ENCODE results near the gene NANOS2. TPM values are rescaled to one million over a fixed set of nuclear protein-coding genes. Genes with fewer than 3 reads are reported as not detected.

The NANOS2 gene
- total and polyA plus RNA-seq, 8 donors: not detected

DNA sequence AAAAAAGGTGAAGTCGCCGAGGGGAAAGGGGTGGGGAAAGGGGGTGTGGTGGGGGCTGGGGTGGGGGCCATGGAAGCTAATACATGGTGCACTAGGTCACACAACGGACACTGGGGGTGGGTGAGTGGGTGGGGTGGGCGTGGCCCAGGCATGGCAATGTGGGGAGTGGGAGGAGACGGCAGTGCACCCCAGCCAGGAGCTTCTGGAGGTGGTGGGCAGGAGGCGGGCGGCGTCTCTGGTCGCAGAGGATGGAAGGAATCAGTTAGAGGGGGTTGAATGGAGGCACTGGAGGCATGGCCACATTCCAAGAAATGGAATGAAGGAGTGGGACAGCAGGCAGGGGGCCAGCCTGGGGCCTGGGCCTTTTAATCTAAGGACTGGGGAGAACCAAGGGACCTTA, 19.2 kb upstream of the NANOS2 start:
- TF ChIP-seq EP300 (IDR thresholded peaks at IDR 0.05) (no peak), POLR2A (IDR thresholded peaks at IDR 0.05) (no peak), POLR2AphosphoS5 (IDR thresholded peaks at IDR 0.05) (no peak)
- Histone ChIP-seq H3K27ac (no peak overlapping the region), H3K36me3 (no peaks in the 10 kb centered on the region), H3K4me3 (no peak overlapping the region), H3K27me3 (peaks cover 9 to 80% (median 41%) of the 10 kb centered on the region in 3 donors), H3K4me1 (no peaks in the 10 kb centered on the region), H3K9me3 (no peaks in the 10 kb centered on the region)
- 57 to 69% (median 59%) methylated on average over 8 to 9 of the region's 9 CpGs for WGBS, 5 donors
- intact Hi-C loops (cut with DNase I; ENCODE audit: low total_unique reads): no loop called here
- DNase-seq: no peak

DNA sequence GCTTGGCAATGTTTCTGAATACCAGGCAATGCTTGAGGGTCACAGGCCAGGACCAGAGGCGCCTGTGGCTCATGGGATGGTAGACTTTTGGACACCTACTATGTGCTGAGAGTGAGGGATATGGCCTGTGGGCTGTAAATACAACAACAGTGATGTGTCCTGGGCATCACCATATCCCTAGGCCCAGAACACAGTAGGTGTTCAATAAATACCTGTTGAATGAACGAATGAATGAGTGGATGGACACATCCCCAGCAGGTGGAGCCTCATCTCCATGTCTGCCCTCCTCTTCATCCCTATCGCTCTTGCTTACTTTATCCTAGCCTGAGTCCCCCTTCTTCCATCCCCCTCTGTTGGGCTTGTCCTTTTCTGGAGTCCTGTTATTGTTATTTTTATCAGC, 16.5 kb upstream of the NANOS2 start:
- H3K9me3 ChIP-seq: no peaks in the 10 kb centered on the region
- TF ChIP-seq, protein P1, sequence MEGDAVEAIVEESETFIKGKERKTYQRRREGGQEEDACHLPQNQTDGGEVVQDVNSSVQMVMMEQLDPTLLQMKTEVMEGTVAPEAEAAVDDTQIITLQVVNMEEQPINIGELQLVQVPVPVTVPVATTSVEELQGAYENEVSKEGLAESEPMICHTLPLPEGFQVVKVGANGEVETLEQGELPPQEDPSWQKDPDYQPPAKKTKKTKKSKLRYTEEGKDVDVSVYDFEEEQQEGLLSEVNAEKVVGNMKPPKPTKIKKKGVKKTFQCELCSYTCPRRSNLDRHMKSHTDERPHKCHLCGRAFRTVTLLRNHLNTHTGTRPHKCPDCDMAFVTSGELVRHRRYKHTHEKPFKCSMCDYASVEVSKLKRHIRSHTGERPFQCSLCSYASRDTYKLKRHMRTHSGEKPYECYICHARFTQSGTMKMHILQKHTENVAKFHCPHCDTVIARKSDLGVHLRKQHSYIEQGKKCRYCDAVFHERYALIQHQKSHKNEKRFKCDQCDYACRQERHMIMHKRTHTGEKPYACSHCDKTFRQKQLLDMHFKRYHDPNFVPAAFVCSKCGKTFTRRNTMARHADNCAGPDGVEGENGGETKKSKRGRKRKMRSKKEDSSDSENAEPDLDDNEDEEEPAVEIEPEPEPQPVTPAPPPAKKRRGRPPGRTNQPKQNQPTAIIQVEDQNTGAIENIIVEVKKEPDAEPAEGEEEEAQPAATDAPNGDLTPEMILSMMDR (IDR thresholded peaks at IDR 0.05): no peak
- TF ChIP-seq POLR2A (IDR thresholded peaks at IDR 0.05) (no peak), EP300 (IDR thresholded peaks at IDR 0.05) (no peak), POLR2AphosphoS5 (IDR thresholded peaks at IDR 0.05) (no peak)
- no peak overlapping the region for H3K27ac ChIP-seq
- no peak overlapping the region for H3K4me3 ChIP-seq
- peaks cover 6 to 9% (median 7%) of the 10 kb centered on the region in 4 donors for H3K4me1 ChIP-seq
- H3K27me3 ChIP-seq: peaks cover 9 to 56% (median 25%) of the 10 kb centered on the region in 3 donors
- DNase-seq: no peak
- intact Hi-C loops (cut with DNase I; ENCODE audit: low total_unique reads): no loop called here
- H3K36me3 ChIP-seq: no peaks in the 10 kb centered on the region
- WGBS, 5 donors: 47 to 74% (median 68%) methylated on average over 3 of the region's 3 CpGs

DNA sequence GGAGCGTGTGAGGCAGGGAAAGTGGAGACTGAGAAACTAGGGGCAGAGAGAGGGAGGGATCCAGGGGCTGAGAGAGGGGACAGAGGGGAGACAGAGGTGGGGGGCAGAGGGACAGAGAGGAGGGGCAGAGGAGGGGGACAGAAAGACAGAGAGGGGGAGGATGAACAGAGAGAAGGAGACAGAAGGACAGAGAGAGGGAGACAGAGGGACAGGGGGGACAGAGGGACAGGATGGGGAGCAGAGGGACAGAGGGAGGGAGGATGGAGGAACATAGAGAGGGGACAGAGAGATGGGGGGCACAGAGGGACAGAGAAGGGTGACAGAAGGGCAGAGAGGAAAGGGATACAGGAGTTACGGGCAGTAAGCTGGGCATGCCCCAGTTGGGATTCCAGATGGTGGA, 14.7 kb upstream of the NANOS2 start:
- no peak for DNase-seq
- H3K4me1 ChIP-seq: peaks cover 6 to 9% (median 7%) of the 10 kb centered on the region in 4 donors
- no peaks in the 10 kb centered on the region for H3K36me3 ChIP-seq
- H3K4me3 ChIP-seq: no peak overlapping the region
- H3K9me3 ChIP-seq: no peaks in the 10 kb centered on the region
- peaks cover 0 to 38% (median 7%) of the 10 kb centered on the region in 3 donors for H3K27me3 ChIP-seq
- H3K27ac ChIP-seq: no peak overlapping the region
- WGBS, 5 donors: 64 to 82% (median 75%) methylated on average over 2 of the region's 2 CpGs
- TF ChIP-seq EP300 (IDR thresholded peaks at IDR 0.05): no peak
- TF ChIP-seq, protein P1 (IDR thresholded peaks at IDR 0.05): no peak
- TF ChIP-seq POLR2AphosphoS5 (IDR thresholded peaks at IDR 0.05): no peak
- TF ChIP-seq POLR2A (IDR thresholded peaks at IDR 0.05): no peak
- intact Hi-C loops (cut with DNase I; ENCODE audit: low total_unique reads): no loop called here

DNA sequence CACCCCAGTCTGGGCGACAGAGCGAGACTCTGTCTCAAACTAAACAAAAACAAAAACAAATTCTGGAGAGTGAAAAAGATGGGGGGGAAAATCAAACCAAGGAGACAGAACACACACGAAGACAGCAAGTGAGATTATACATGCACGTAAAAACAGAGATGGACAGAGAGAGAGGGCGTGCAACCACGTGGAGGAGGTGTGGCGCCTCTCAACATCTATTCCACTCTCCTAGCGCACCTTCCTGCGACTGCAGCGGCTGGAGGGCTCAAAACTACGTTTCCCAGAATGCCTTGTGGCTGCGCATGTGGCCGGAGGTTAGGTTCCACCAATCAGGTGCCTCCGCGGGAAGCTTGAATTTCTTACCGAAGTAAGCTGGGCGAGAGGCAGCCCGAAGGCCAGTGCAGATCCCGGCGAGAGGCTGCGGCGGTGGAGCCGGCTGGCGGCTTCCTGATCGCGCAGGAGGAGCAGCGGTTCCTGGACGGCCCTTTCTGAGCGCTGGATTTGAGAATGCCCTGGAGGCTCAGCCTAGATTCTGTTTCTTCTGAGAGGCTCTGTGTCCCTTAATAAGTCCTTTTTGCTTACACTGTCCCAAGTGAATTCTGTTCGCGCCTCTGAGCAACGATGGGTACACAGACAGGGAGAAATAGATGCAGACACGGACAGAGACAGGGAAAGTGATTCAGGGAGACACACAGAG, 13.1 kb upstream of the NANOS2 start:
- Histone ChIP-seq H3K4me1 (peaks cover 6 to 9% (median 7%) of the 10 kb centered on the region in 4 donors), H3K4me3 (peak overlapping the region in 1 of 4 donors; percentile 7), H3K9me3 (no peaks in the 10 kb centered on the region), H3K27ac (no peak overlapping the region), H3K27me3 (peaks cover 0 to 23% (median 0%) of the 10 kb centered on the region in 3 donors), H3K36me3 (no peaks in the 10 kb centered on the region)
- 8 to 18% (median 10%) methylated on average over 23 to 33 of the region's 33 CpGs for WGBS, 5 donors
- TF ChIP-seq EP300 (IDR thresholded peaks at IDR 0.05) (no peak), POLR2A (IDR thresholded peaks at IDR 0.05) (no peak), POLR2AphosphoS5 (IDR thresholded peaks at IDR 0.05) (peak in 2 of 3 donors; percentile 41 to 66)
- TF ChIP-seq, protein P1 (IDR thresholded peaks at IDR 0.05): no peak
- intact Hi-C loops (cut with DNase I; ENCODE audit: low total_unique reads): no loop called here
- DNase-seq: peak; percentile 93 to 97

All from stomach (tissue), 9 donors.